Measurements from ENCODE around the gene ADD1.

ADD1 gene

GRCh38 chr4:2941138-2942036 is 97.7 kb downstream of the ADD1 start:
- no peaks in the 10 kb centered on the region for H3K27me3 ChIP-seq (replicated peaks; ENCODE audit: control insufficient read depth, insufficient read depth, low read length)
- H3K4me3 ChIP-seq (replicated peaks; ENCODE audit: low read depth, low read length), result no peak overlapping the region
- H3K36me3 ChIP-seq (ENCODE audit: control insufficient read depth, insufficient read depth, low read length), result peaks cover 64% of the 10 kb centered on the region
- TF ChIP-seq CTCF (IDR thresholded peaks at IDR 0.05; ENCODE audit: insufficient read depth, low read length, poor library complexity, severe bottlenecking), result no peak
- DNase-seq (ENCODE audit: extremely low read depth, insufficient read length), result no peak

GRCh38 chr4:2942037-2942531 is 98.4 kb downstream of the ADD1 start:
- no peak for DNase-seq (ENCODE audit: extremely low read depth, insufficient read length)
- TF ChIP-seq CTCF (IDR thresholded peaks at IDR 0.05; ENCODE audit: insufficient read depth, low read length, poor library complexity, severe bottlenecking), result no peak

GRCh38 chr4:2942532-2943363 is 99.1 kb downstream of the ADD1 start:
- TF ChIP-seq CTCF (IDR thresholded peaks at IDR 0.05; ENCODE audit: insufficient read depth, low read length, poor library complexity, severe bottlenecking), result no peak
- Histone ChIP-seq H3K36me3 (ENCODE audit: control insufficient read depth, insufficient read depth, low read length) (peaks cover 72% of the 10 kb centered on the region), H3K4me3 (replicated peaks; ENCODE audit: low read depth, low read length) (no peak overlapping the region), H3K27me3 (replicated peaks; ENCODE audit: control insufficient read depth, insufficient read depth, low read length) (no peaks in the 10 kb centered on the region)
- no peak for DNase-seq (ENCODE audit: extremely low read depth, insufficient read length)

More at GRCh38 chr4:2942037-2942531, 98.4 kb downstream of the ADD1 start:
- Histone ChIP-seq H3K36me3 (ENCODE audit: control insufficient read depth, insufficient read depth, low read length) (peaks cover 69% of the 10 kb centered on the region), H3K27me3 (replicated peaks; ENCODE audit: control insufficient read depth, insufficient read depth, low read length) (no peaks in the 10 kb centered on the region), H3K4me3 (replicated peaks; ENCODE audit: low read depth, low read length) (no peak overlapping the region)

- Histone ChIP-seq H3K27me3 (replicated peaks; ENCODE audit: control insufficient read depth, insufficient read depth, low read length) (no peaks in the 10 kb centered on the region), H3K36me3 (ENCODE audit: control insufficient read depth, insufficient read depth, low read length) (peaks cover 75% of the 10 kb centered on the region), H3K4me3 (replicated peaks; ENCODE audit: low read depth, low read length) (no peak overlapping the region)
- no peak for TF ChIP-seq CTCF (IDR thresholded peaks at IDR 0.05; ENCODE audit: insufficient read depth, low read length, poor library complexity, severe bottlenecking)
- DNase-seq (ENCODE audit: extremely low read depth, insufficient read length), result no peak
Measured at GRCh38 chr4:2943364-2944090, 99.9 kb downstream of the ADD1 start.

GRCh38 chr4:2944091-2944482 is 100.4 kb downstream of the ADD1 start:
- Histone ChIP-seq H3K4me3 (replicated peaks; ENCODE audit: low read depth, low read length) (no peak overlapping the region), H3K36me3 (ENCODE audit: control insufficient read depth, insufficient read depth, low read length) (peaks cover 72% of the 10 kb centered on the region), H3K27me3 (replicated peaks; ENCODE audit: control insufficient read depth, insufficient read depth, low read length) (no peaks in the 10 kb centered on the region)
- TF ChIP-seq CTCF (IDR thresholded peaks at IDR 0.05; ENCODE audit: insufficient read depth, low read length, poor library complexity, severe bottlenecking), result no peak
- no peak for DNase-seq (ENCODE audit: extremely low read depth, insufficient read length)
